ENCODE data around the gene COL4A6.

GRCh38 chrX:108304210-108304609 lies 134.0 kb downstream of the COL4A6 start:
- TF ChIP-seq ZNF274 (IDR thresholded peaks at IDR 0.05; ENCODE audit: low read depth, low read length) = no peak
- no peak for TF ChIP-seq YY1 (IDR thresholded peaks at IDR 0.05; ENCODE audit: insufficient read depth, insufficient read length)

Measured in NT2/D1 (cell line).